Tibial nerve (tissue), 3 donors: ENCODE measurements around the gene LRRC47.

Source experiments
- CTCF ChIP-seq, 5 experiments: fragments of 200-600 bp in 3 of 5; fragments of 450-650 bp in 2 of 5; sonication (generic) in 3 of 5; IDR thresholded peaks; one replicate each; pipeline ENCODE4 v1.5.1; 2016 to 2019; ENCODE audit warnings: antibody characterized with exemption in 5 of 5, mild to moderate bottlenecking in 3 of 5, moderate library complexity in 2 of 5
- POLR2A ChIP-seq, 2 donors: fragments of 450-650 bp; IDR thresholded peaks; one replicate each; pipeline ENCODE4 v1.6.1; 2017; ENCODE audit warnings: antibody characterized with exemption in 2 of 2, mild to moderate bottlenecking in 2 of 2, moderate library complexity in 2 of 2

GRCh38 chr1:3814771-3815561, 18.7 kb upstream of the LRRC47 start:
- TF ChIP-seq CTCF (IDR thresholded peaks at IDR 0.05) (no peak), POLR2A (IDR thresholded peaks at IDR 0.05) (no peak)
